Measurements from ENCODE around the gene ID3.

ID3 gene

GRCh38 chr1:23524716-23525401 is 34.4 kb downstream of the ID3 start:
- FAIRE-seq, result no peak

DNA sequence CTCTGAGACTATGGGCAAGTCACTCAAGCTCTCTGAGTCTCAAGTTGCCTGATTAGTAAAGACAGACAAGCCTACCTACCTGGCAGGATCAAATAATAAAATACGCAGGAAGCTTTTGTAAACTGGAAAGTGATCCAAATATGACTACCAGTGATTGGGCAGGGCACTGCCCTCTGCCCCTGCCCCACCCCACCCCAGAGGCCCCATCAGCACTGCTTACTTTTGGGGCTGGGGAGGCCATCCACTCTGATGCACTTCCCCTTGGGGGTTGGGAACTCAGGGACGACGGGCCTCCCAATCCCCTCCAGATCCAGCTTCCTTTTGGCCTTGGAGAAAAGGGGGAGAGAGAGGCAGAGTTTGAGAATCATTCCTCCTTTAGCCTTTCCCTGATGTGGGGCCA is 35.1 kb downstream of the ID3 start:
- no peak for FAIRE-seq

- no peak for FAIRE-seq
Observed at GRCh38 chr1:23522244-23522982, 36.9 kb downstream of the ID3 start.

DNA sequence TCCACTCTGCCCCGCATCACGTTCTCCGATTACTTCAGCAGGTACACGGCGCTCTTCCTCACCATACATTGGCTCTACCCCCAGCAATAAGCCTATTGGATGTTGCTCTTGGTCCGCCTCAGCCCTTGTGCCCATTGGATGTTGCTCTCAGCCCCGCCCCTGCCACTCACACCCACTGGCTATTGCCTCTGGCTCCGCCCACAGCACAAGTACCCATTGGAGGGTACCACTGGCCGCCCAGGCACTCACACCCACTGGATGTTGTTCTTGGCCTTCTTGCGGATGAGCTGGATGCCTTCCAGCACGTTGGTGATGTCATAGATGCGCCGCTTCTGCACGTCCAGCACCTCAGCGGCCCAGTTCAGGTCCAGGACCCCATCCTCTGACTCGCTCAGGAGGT is 37.7 kb downstream of the ID3 start:
- FAIRE-seq, result no peak

GRCh38 chr1:23517581-23517980 is 41.7 kb downstream of the ID3 start:
- no peak for FAIRE-seq

DNA sequence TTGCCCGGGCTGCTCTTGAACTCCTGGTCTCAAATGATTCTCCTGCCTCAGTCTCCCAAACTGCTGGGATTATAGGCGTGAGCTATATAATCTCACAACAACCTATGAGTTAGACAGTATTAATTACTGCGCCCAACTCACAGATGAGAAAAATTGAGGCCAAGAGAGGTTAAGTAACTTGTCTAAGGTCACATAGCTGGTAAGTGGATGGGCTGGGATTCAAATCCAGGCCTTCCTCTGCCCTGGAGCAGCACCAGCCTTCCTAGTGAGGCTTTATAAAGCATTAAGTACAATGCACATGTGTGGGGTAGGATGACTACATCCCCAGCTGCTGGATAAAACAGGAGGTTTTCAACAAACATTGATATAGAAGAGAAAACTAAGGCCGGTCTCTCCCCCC is 43.4 kb downstream of the ID3 start:
- no peak for FAIRE-seq

- no peak for FAIRE-seq
Observed at GRCh38 chr1:23514111-23514679, 45.1 kb downstream of the ID3 start.

- FAIRE-seq, result no peak
Observed at GRCh38 chr1:23509896-23510295, 49.4 kb downstream of the ID3 start.
